ENCODE data around the gene ALCAM.

ALCAM gene

GRCh38 chr3:105606016-105606415 is 239.3 kb downstream of the ALCAM start:
- TF ChIP-seq BACH2 (CRISPR knock-in tag; IDR thresholded peaks at IDR 0.05; ENCODE audit: borderline replicate concordance) (no peak), PPARA (CRISPR knock-in tag; IDR thresholded peaks at IDR 0.05; ENCODE audit: borderline replicate concordance) (no peak), TOX (CRISPR knock-in tag; IDR thresholded peaks at IDR 0.05; ENCODE audit: borderline replicate concordance) (no peak), ZNF565 (CRISPR knock-in tag; conservative IDR thresholded peaks at IDR 0.05; ENCODE audit: low read depth) (no peak), ZFP30 (CRISPR knock-in tag; IDR thresholded peaks at IDR 0.05) (no peak), ISL1 (CRISPR knock-in tag; IDR thresholded peaks at IDR 0.05) (no peak)
- TF ChIP-seq, protein P1, sequence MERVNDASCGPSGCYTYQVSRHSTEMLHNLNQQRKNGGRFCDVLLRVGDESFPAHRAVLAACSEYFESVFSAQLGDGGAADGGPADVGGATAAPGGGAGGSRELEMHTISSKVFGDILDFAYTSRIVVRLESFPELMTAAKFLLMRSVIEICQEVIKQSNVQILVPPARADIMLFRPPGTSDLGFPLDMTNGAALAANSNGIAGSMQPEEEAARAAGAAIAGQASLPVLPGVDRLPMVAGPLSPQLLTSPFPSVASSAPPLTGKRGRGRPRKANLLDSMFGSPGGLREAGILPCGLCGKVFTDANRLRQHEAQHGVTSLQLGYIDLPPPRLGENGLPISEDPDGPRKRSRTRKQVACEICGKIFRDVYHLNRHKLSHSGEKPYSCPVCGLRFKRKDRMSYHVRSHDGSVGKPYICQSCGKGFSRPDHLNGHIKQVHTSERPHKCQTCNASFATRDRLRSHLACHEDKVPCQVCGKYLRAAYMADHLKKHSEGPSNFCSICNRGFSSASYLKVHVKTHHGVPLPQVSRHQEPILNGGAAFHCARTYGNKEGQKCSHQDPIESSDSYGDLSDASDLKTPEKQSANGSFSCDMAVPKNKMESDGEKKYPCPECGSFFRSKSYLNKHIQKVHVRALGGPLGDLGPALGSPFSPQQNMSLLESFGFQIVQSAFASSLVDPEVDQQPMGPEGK (CRISPR knock-in tag; IDR thresholded peaks at IDR 0.05; ENCODE audit: borderline replicate concordance), result no peak

GRCh38 chr3:105608623-105609022 is 241.9 kb downstream of the ALCAM start:
- ATAC-seq, result no peak
- no peak for TF ChIP-seq BACH2 (CRISPR knock-in tag; IDR thresholded peaks at IDR 0.05; ENCODE audit: borderline replicate concordance)
- no peak for TF ChIP-seq ISL1 (CRISPR knock-in tag; IDR thresholded peaks at IDR 0.05)
- TF ChIP-seq GLIS3 (CRISPR knock-in tag; IDR thresholded peaks at IDR 0.05), result no peak
- no peak for TF ChIP-seq SNAI2 (CRISPR knock-in tag; IDR thresholded peaks at IDR 0.05)
- no peak for TF ChIP-seq ZC3H10 (CRISPR knock-in tag; IDR thresholded peaks at IDR 0.05)
- no peak for TF ChIP-seq RARB (CRISPR knock-in tag; IDR thresholded peaks at IDR 0.05)
- no peak for TF ChIP-seq ZFP3 (CRISPR knock-in tag; IDR thresholded peaks at IDR 0.05)
- TF ChIP-seq TOX (CRISPR knock-in tag; IDR thresholded peaks at IDR 0.05; ENCODE audit: borderline replicate concordance), result no peak
- no peak for TF ChIP-seq ARNTL (CRISPR knock-in tag; IDR thresholded peaks at IDR 0.05; ENCODE audit: borderline replicate concordance, low read depth)
- no peak for TF ChIP-seq POU6F1 (CRISPR knock-in tag; IDR thresholded peaks at IDR 0.05; ENCODE audit: borderline replicate concordance, low read depth)
- TF ChIP-seq ZNF565 (CRISPR knock-in tag; conservative IDR thresholded peaks at IDR 0.05; ENCODE audit: low read depth), result no peak
- TF ChIP-seq ZNF8 (CRISPR knock-in tag; IDR thresholded peaks at IDR 0.05), result no peak
- TF ChIP-seq OSR1 (CRISPR knock-in tag; IDR thresholded peaks at IDR 0.05), result no peak
- no peak for TF ChIP-seq CSDC2 (CRISPR knock-in tag; IDR thresholded peaks at IDR 0.05)
- TF ChIP-seq TCF4 (CRISPR knock-in tag; IDR thresholded peaks at IDR 0.05; ENCODE audit: borderline replicate concordance), result no peak
- no peak for TF ChIP-seq ZFP30 (CRISPR knock-in tag; IDR thresholded peaks at IDR 0.05)
- no peak for TF ChIP-seq TSHZ2 (CRISPR knock-in tag; IDR thresholded peaks at IDR 0.05)
- no peak for TF ChIP-seq ZNF70 (CRISPR knock-in tag; IDR thresholded peaks at IDR 0.05)
- TF ChIP-seq, protein P2, sequence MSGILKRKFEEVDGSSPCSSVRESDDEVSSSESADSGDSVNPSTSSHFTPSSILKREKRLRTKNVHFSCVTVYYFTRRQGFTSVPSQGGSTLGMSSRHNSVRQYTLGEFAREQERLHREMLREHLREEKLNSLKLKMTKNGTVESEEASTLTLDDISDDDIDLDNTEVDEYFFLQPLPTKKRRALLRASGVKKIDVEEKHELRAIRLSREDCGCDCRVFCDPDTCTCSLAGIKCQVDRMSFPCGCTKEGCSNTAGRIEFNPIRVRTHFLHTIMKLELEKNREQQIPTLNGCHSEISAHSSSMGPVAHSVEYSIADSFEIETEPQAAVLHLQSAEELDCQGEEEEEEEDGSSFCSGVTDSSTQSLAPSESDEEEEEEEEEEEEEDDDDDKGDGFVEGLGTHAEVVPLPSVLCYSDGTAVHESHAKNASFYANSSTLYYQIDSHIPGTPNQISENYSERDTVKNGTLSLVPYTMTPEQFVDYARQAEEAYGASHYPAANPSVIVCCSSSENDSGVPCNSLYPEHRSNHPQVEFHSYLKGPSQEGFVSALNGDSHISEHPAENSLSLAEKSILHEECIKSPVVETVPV (CRISPR knock-in tag; IDR thresholded peaks at IDR 0.05), result no peak

More at GRCh38 chr3:105606016-105606415, 239.3 kb downstream of the ALCAM start:
- ATAC-seq, result no peak

- TF ChIP-seq PPARA (CRISPR knock-in tag; IDR thresholded peaks at IDR 0.05; ENCODE audit: borderline replicate concordance) (no peak), GLIS3 (CRISPR knock-in tag; IDR thresholded peaks at IDR 0.05) (no peak), BACH2 (CRISPR knock-in tag; IDR thresholded peaks at IDR 0.05; ENCODE audit: borderline replicate concordance) (no peak), RARB (CRISPR knock-in tag; IDR thresholded peaks at IDR 0.05) (no peak), ZNF70 (CRISPR knock-in tag; IDR thresholded peaks at IDR 0.05) (no peak), OSR1 (CRISPR knock-in tag; IDR thresholded peaks at IDR 0.05) (no peak)
- TF ChIP-seq, protein P3, sequence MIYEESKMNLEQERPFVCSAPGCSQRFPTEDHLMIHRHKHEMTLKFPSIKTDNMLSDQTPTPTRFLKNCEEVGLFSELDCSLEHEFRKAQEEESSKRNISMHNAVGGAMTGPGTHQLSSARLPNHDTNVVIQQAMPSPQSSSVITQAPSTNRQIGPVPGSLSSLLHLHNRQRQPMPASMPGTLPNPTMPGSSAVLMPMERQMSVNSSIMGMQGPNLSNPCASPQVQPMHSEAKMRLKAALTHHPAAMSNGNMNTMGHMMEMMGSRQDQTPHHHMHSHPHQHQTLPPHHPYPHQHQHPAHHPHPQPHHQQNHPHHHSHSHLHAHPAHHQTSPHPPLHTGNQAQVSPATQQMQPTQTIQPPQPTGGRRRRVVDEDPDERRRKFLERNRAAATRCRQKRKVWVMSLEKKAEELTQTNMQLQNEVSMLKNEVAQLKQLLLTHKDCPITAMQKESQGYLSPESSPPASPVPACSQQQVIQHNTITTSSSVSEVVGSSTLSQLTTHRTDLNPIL (CRISPR knock-in tag; IDR thresholded peaks at IDR 0.05; ENCODE audit: low read depth), result no peak
- TF ChIP-seq, protein P1 (CRISPR knock-in tag; IDR thresholded peaks at IDR 0.05; ENCODE audit: borderline replicate concordance), result no peak
Observed at GRCh38 chr3:105610473-105610872, 243.8 kb downstream of the ALCAM start.

More at GRCh38 chr3:105610473-105610872, 243.8 kb downstream of the ALCAM start:
- no peak for ATAC-seq

All from SK-N-SH treated with all-trans-retinoic acid at 6 μM for 48 hours (cell line).